Neural progenitor cell (in vitro differentiated cells): ENCODE results near the gene SLC22A5. TPM values are rescaled to one million over a fixed set of nuclear protein-coding genes. Genes with fewer than 3 reads are reported as not detected.

Experiments
- DNase-seq: peaks from one replicate; pipeline ENCODE4 v3.0.0-alpha.2; 2016; ENCODE audit warnings: low spot score
- H2AFZ ChIP-seq: fragments of 200-600 bp; sonication (generic); replicated peaks from 2 replicates; pipeline ENCODE4 v1.6.1; 2016; ENCODE audit warnings: antibody characterized with exemption
- H3F3A ChIP-seq: fragments of 200-600 bp; sonication (generic); 2 replicates; pipeline ENCODE4 v1.6.1; 2016; ENCODE audit warnings: antibody characterized with exemption, low read depth
- H3K27ac ChIP-seq: fragments of 200-600 bp; sonication (generic); 2 replicates; pipeline ENCODE4 v1.5.1; 2016; ENCODE audit warnings: mild to moderate bottlenecking
- H3K27me3 ChIP-seq: fragments of 200-600 bp; sonication (generic); 2 replicates; pipeline ENCODE4 v1.6.1; 2016; ENCODE audit warnings: mild to moderate bottlenecking, moderate library complexity
- H3K36me3 ChIP-seq: fragments of 200-600 bp; sonication (generic); 2 replicates; pipeline ENCODE4 v1.5.1; 2016
- H3K4me1 ChIP-seq: fragments of 200-600 bp; sonication (generic); 2 replicates; pipeline ENCODE4 v1.6.1; 2016; ENCODE audit warnings: mixed run types
- H3K4me2 ChIP-seq: fragments of 200-600 bp; sonication (generic); 2 replicates; pipeline ENCODE4 v1.6.1; 2016
- H3K4me3 ChIP-seq: fragments of 200-600 bp; sonication (generic); 2 replicates; pipeline ENCODE4 v1.5.1; 2016
- H3K79me2 ChIP-seq: fragments of 200-600 bp; sonication (generic); 2 replicates; pipeline ENCODE4 v1.6.1; 2016; ENCODE audit warnings: low read depth
- H3K9ac ChIP-seq: fragments of 200-600 bp; sonication (generic); 2 replicates; pipeline ENCODE4 v1.6.1; 2016
- H3K9me3 ChIP-seq: fragments of 200-600 bp; sonication (generic); 2 replicates; pipeline ENCODE4 v1.5.1; 2016; ENCODE audit warnings: low read depth
- H4K20me1 ChIP-seq: fragments of 200-600 bp; sonication (generic); 2 replicates; pipeline ENCODE4 v1.6.1; 2016; ENCODE audit warnings: low read depth
- H3K27ac Mint-ChIP-seq: 3 replicates; pipeline ENCODE4 v1.8.0; 2021; ENCODE audit warnings: mixed read lengths
- H3K27me3 Mint-ChIP-seq: 2 replicates; pipeline ENCODE4 v1.8.0; 2022; ENCODE audit warnings: low read depth, mild to moderate bottlenecking, inconsistent platforms, moderate library complexity, mixed read lengths; ENCODE audit not compliant: insufficient read depth
- H3K36me3 Mint-ChIP-seq: 3 replicates; pipeline ENCODE4 v1.8.0; 2021; ENCODE audit warnings: mixed read lengths
- H3K4me1 Mint-ChIP-seq: 3 replicates; pipeline ENCODE4 v1.8.0; 2021; ENCODE audit warnings: mixed read lengths
- H3K4me3 Mint-ChIP-seq: 3 replicates; pipeline ENCODE4 v1.8.0; 2021; ENCODE audit warnings: mild to moderate bottlenecking, moderate library complexity, mixed read lengths
- H3K9me3 Mint-ChIP-seq: 3 replicates; pipeline ENCODE4 v1.8.0; 2020; ENCODE audit warnings: mixed read lengths
- CTCF ChIP-seq: fragments of 200-600 bp; sonication (generic); IDR thresholded peaks from 2 replicates; pipeline ENCODE4 v1.5.1; 2017; ENCODE audit warnings: antibody characterized with exemption, mild to moderate bottlenecking
- EZH2 ChIP-seq: fragments of 200-600 bp; sonication (generic); IDR thresholded peaks from 2 replicates; pipeline ENCODE4 v1.6.1; 2017; ENCODE audit warnings: antibody characterized with exemption, mild to moderate bottlenecking, moderate library complexity
- EZH2phosphoT487 ChIP-seq: fragments of 200-600 bp; sonication (generic); IDR thresholded peaks from 2 replicates; pipeline ENCODE4 v1.6.1; 2017; ENCODE audit warnings: antibody characterized with exemption
- total RNA-seq: library from RNA; depleted of rRNA; stranded (reverse); fragments of >200 nt; gene quantifications from 2 replicates; pipeline ENCODE4 v1.2.3, GENCODE V29; 2015; ENCODE audit warnings: low replicate concordance

SLC22A5 gene
- total RNA-seq, 1 donor from 2014 or later, result 3.1 TPM

GRCh38 chr5:132428484-132429462 is 59.3 kb downstream of the SLC22A5 start:
- peaks cover 5% of the 10 kb centered on the region for H3K4me1 ChIP-seq
- no peak overlapping the region for H3K9ac ChIP-seq
- peaks cover 11% of the 10 kb centered on the region for H3K27me3 Mint-ChIP-seq
- H3K36me3 ChIP-seq, result no peaks in the 10 kb centered on the region
- H3K27ac ChIP-seq, result no peak overlapping the region
- H3K4me3 ChIP-seq, result no peak overlapping the region
- no peaks in the 10 kb centered on the region for H3K79me2 ChIP-seq
- no peaks in the 10 kb centered on the region for H3F3A ChIP-seq
- H3K4me3 Mint-ChIP-seq, result no peak overlapping the region
- H3K9me3 ChIP-seq, result no peaks in the 10 kb centered on the region
- TF ChIP-seq CTCF (no peak), EZH2phosphoT487 (no peak), EZH2 (no peak)
- H3K4me2 ChIP-seq, result no peak overlapping the region
- no peak overlapping the region for H2AFZ ChIP-seq
- no peaks in the 10 kb centered on the region for H3K9me3 Mint-ChIP-seq
- no peaks in the 10 kb centered on the region for H3K36me3 Mint-ChIP-seq
- H3K4me1 Mint-ChIP-seq, result peaks cover 15% of the 10 kb centered on the region
- H4K20me1 ChIP-seq, result no peaks in the 10 kb centered on the region
- DNase-seq, result no peak
- H3K27ac Mint-ChIP-seq, result no peak overlapping the region
- no peaks in the 10 kb centered on the region for H3K27me3 ChIP-seq

DNA sequence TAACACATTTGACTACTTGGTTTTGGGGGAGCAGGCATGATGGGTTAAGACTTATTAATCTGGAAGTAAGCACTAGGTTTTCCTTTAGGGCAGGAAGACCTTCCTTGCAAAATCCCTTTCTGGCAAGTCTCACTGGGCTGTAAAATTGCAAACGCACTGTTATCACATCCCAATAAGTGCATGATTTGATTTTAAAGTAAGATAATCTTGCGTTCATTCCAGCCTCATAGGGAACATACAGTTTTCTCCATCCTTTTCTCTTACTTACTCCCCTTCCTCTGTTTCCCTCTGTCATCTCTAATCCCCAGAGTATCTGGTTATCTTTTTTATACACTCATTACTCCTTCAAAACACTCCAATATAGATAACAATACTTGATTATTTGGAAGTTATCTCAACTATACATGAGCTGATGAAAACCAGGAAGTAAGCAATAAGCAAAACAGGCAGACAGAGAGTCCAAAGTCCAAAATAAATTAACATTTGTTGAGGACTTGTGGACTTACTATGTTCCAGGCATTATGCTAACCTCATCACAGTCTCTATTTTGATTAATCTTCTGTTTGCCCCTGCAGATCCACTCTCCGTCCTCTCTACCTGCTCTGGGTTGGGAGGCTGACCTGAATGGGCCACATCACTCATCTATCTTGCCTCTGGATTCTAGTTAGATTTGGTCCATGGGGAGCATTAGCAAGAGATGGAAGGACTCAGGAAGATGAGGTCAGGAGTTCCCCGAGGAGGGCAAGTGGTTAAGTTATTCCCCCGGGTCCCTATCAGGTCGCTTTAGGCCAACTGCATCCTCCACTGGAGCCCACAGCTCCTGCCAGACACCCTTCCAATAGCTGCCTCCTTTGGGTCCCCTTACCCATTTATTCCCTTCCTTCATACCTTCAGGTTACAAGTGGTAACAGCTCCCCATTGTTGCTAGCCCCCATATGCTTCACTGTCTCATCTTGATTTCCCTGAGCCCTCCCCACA is 60.2 kb downstream of the SLC22A5 start:
- Mint-ChIP-seq H3K4me3 (no peak overlapping the region), H3K27me3 (peaks cover 11% of the 10 kb centered on the region)

More for the DNA sequence above, 60.2 kb downstream of the SLC22A5 start:
- H3K27ac Mint-ChIP-seq, result peak overlapping the region; percentile 72
- H3K79me2 ChIP-seq, result no peaks in the 10 kb centered on the region
- no peak overlapping the region for H3K9ac ChIP-seq
- H3K36me3 Mint-ChIP-seq, result no peaks in the 10 kb centered on the region
- DNase-seq, result no peak
- H3K27ac ChIP-seq, result no peak overlapping the region
- H3K9me3 ChIP-seq, result no peaks in the 10 kb centered on the region
- H3K4me1 ChIP-seq, result peaks cover 10% of the 10 kb centered on the region
- no peak overlapping the region for H2AFZ ChIP-seq
- no peak for TF ChIP-seq EZH2phosphoT487
- no peak for TF ChIP-seq EZH2
- TF ChIP-seq CTCF, result no peak
- no peaks in the 10 kb centered on the region for H3F3A ChIP-seq
- H4K20me1 ChIP-seq, result no peaks in the 10 kb centered on the region
- H3K4me2 ChIP-seq, result no peak overlapping the region
- H3K9me3 Mint-ChIP-seq, result no peaks in the 10 kb centered on the region
- H3K4me3 ChIP-seq, result no peak overlapping the region
- no peaks in the 10 kb centered on the region for H3K27me3 ChIP-seq
- H3K4me1 Mint-ChIP-seq, result peaks cover 22% of the 10 kb centered on the region
- H3K36me3 ChIP-seq, result no peaks in the 10 kb centered on the region
